ENCODE results near the gene CHRD. TPM values are rescaled to one million over a fixed set of nuclear protein-coding genes. Genes with fewer than 3 reads are reported as not detected.

Gene CHRD
- total and polyA plus RNA-seq, 7 experiments from 2014 or later: not detected

- Mint-ChIP-seq H3K4me1 (peaks cover 0 to 14% (median 4%) of the 10 kb centered on the region in 7 donors), H3K4me3 (no peak overlapping the region), H3K36me3 (peaks cover 0 to 8% (median 0%) of the 10 kb centered on the region in 5 donors), H3K27me3 (no peaks in the 10 kb centered on the region), H3K27ac (no peak overlapping the region), H3K9me3 (no peaks in the 10 kb centered on the region)
- no peaks in the 10 kb centered on the region for H3K9me3 ChIP-seq (ENCODE audit: control insufficient read depth in 2 of 3, low read length in 3 of 3)
- no peaks in the 10 kb centered on the region for H3K27me3 ChIP-seq (ENCODE audit: control insufficient read depth in 2 of 2, insufficient read depth in 2 of 2, low read length in 2 of 2)
- no peak overlapping the region for H3K27ac ChIP-seq (ENCODE audit: low read depth, low read length)
- ChIA-PET POLR2A (interaction anchor here (0.5 kb wide), 1 partner anchor 200 kb away, joined by 3 read pairs; no protein-coding TSS in a partner anchor), CTCF (no interaction called here)
- ATAC-seq (peak; percentile 71), DNase-seq (no peak)
- no peak overlapping the region for H3K4me3 ChIP-seq (ENCODE audit: low read length)
- no peaks in the 10 kb centered on the region for H3K4me1 ChIP-seq (ENCODE audit: control insufficient read depth in 2 of 2, insufficient read depth in 2 of 2, low read length in 2 of 2)
- intact Hi-C loops (cut with micrococcal nuclease): no loop called here
- H3K36me3 ChIP-seq (ENCODE audit: control insufficient read depth in 2 of 3, insufficient read depth in 3 of 3, low read length in 3 of 3): peaks cover 0 to 24% (median 0%) of the 10 kb centered on the region in 3 experiments
Observed at GRCh38 chr3:184345317-184346144, 34.3 kb upstream of the CHRD start.

GRCh38 chr3:184346480-184347190 lies 33.2 kb upstream of the CHRD start:
- ChIA-PET CTCF (no interaction called here), POLR2A (no interaction called here)
- no peak overlapping the region for H3K27ac ChIP-seq (ENCODE audit: low read depth, low read length)

GRCh38 chr3:184347321-184348056 lies 32.4 kb upstream of the CHRD start:
- no peaks in the 10 kb centered on the region for H3K27me3 Mint-ChIP-seq
- Histone ChIP-seq H3K4me1 (ENCODE audit: control insufficient read depth in 2 of 2, insufficient read depth in 2 of 2, low read length in 2 of 2) (no peaks in the 10 kb centered on the region), H3K27me3 (ENCODE audit: control insufficient read depth in 2 of 2, insufficient read depth in 2 of 2, low read length in 2 of 2) (no peaks in the 10 kb centered on the region), H3K27ac (ENCODE audit: low read depth, low read length) (no peak overlapping the region), H3K36me3 (ENCODE audit: control insufficient read depth in 2 of 3, insufficient read depth in 3 of 3, low read length in 3 of 3) (peaks cover 0 to 19% (median 0%) of the 10 kb centered on the region in 3 experiments), H3K4me3 (ENCODE audit: low read length) (no peak overlapping the region), H3K9me3 (ENCODE audit: control insufficient read depth in 2 of 3, low read length in 3 of 3) (no peaks in the 10 kb centered on the region)
- no peak for ATAC-seq
- H3K4me1 Mint-ChIP-seq: peaks cover 0 to 5% (median 0%) of the 10 kb centered on the region in 7 donors
- H3K4me3 Mint-ChIP-seq: no peak overlapping the region
- DNase-seq: no peak
- H3K27ac Mint-ChIP-seq: peak overlapping the region in 1 of 9 donors; percentile 36
- ChIA-PET POLR2A (no interaction called here), CTCF (interaction anchor here (1.5 kb wide), 1 partner anchor 167 kb away, joined by 5 read pairs; no protein-coding TSS in a partner anchor)
- intact Hi-C loops (cut with micrococcal nuclease): no loop called here
- no peaks in the 10 kb centered on the region for H3K9me3 Mint-ChIP-seq
- H3K36me3 Mint-ChIP-seq: peaks cover 0 to 8% (median 0%) of the 10 kb centered on the region in 5 donors

More at GRCh38 chr3:184346480-184347190, 33.2 kb upstream of the CHRD start:
- H3K27me3 ChIP-seq (ENCODE audit: control insufficient read depth in 2 of 2, insufficient read depth in 2 of 2, low read length in 2 of 2): no peaks in the 10 kb centered on the region
- peaks cover 0 to 24% (median 0%) of the 10 kb centered on the region in 3 experiments for H3K36me3 ChIP-seq (ENCODE audit: control insufficient read depth in 2 of 3, insufficient read depth in 3 of 3, low read length in 3 of 3)
- DNase-seq: no peak
- H3K36me3 Mint-ChIP-seq: peaks cover 0 to 8% (median 0%) of the 10 kb centered on the region in 5 donors
- H3K4me1 Mint-ChIP-seq: peaks cover 0 to 5% (median 0%) of the 10 kb centered on the region in 7 donors
- H3K4me3 Mint-ChIP-seq: no peak overlapping the region
- no peak for ATAC-seq
- no peaks in the 10 kb centered on the region for H3K9me3 ChIP-seq (ENCODE audit: control insufficient read depth in 2 of 3, low read length in 3 of 3)
- H3K4me3 ChIP-seq (ENCODE audit: low read length): no peak overlapping the region
- H3K27me3 Mint-ChIP-seq: no peaks in the 10 kb centered on the region
- intact Hi-C loops (cut with micrococcal nuclease): no loop called here
- no peaks in the 10 kb centered on the region for H3K9me3 Mint-ChIP-seq
- no peak overlapping the region for H3K27ac Mint-ChIP-seq
- H3K4me1 ChIP-seq (ENCODE audit: control insufficient read depth in 2 of 2, insufficient read depth in 2 of 2, low read length in 2 of 2): no peaks in the 10 kb centered on the region

- ChIA-PET CTCF (interaction anchor here (1.5 kb wide), 1 partner anchor 166 kb away, joined by 5 read pairs; no protein-coding TSS in a partner anchor), POLR2A (no interaction called here)
- intact Hi-C loops (cut with micrococcal nuclease): no loop called here
- H3K9me3 Mint-ChIP-seq: no peaks in the 10 kb centered on the region
- Histone ChIP-seq H3K27me3 (ENCODE audit: control insufficient read depth in 2 of 2, insufficient read depth in 2 of 2, low read length in 2 of 2) (no peaks in the 10 kb centered on the region), H3K9me3 (ENCODE audit: control insufficient read depth in 2 of 3, low read length in 3 of 3) (no peaks in the 10 kb centered on the region), H3K4me3 (ENCODE audit: low read length) (no peak overlapping the region), H3K36me3 (ENCODE audit: control insufficient read depth in 2 of 3, insufficient read depth in 3 of 3, low read length in 3 of 3) (peaks cover 0 to 14% (median 0%) of the 10 kb centered on the region in 3 experiments), H3K4me1 (ENCODE audit: control insufficient read depth in 2 of 2, insufficient read depth in 2 of 2, low read length in 2 of 2) (no peaks in the 10 kb centered on the region), H3K27ac (ENCODE audit: low read depth, low read length) (no peak overlapping the region)
- peaks cover 0 to 5% (median 0%) of the 10 kb centered on the region in 7 donors for H3K4me1 Mint-ChIP-seq
- H3K36me3 Mint-ChIP-seq: peaks cover 0 to 4% (median 0%) of the 10 kb centered on the region in 5 donors
- H3K4me3 Mint-ChIP-seq: no peak overlapping the region
- ATAC-seq: no peak
- H3K27ac Mint-ChIP-seq: no peak overlapping the region
- H3K27me3 Mint-ChIP-seq: no peaks in the 10 kb centered on the region
- DNase-seq: no peak
Observed at GRCh38 chr3:184348057-184348382, 31.8 kb upstream of the CHRD start.

- no peaks in the 10 kb centered on the region for H3K27me3 ChIP-seq (ENCODE audit: control insufficient read depth in 2 of 2, insufficient read depth in 2 of 2, low read length in 2 of 2)
- no peaks in the 10 kb centered on the region for H3K9me3 Mint-ChIP-seq
- no peak for DNase-seq
- no peaks in the 10 kb centered on the region for H3K36me3 ChIP-seq (ENCODE audit: control insufficient read depth in 2 of 3, insufficient read depth in 3 of 3, low read length in 3 of 3)
- no peak overlapping the region for H3K27ac ChIP-seq (ENCODE audit: low read depth, low read length)
- H3K4me1 Mint-ChIP-seq: peaks cover 0 to 7% (median 0%) of the 10 kb centered on the region in 7 donors
- ChIA-PET POLR2A (no interaction called here), CTCF (interaction anchor here (4.5 kb wide), 1 partner anchor 22 kb away, joined by 20 read pairs; no protein-coding TSS in a partner anchor)
- H3K9me3 ChIP-seq (ENCODE audit: control insufficient read depth in 2 of 3, low read length in 3 of 3): no peaks in the 10 kb centered on the region
- no peak overlapping the region for H3K4me3 ChIP-seq (ENCODE audit: low read length)
- peaks cover 0 to 7% of the 10 kb centered on the region in 2 donors for H3K4me1 ChIP-seq (ENCODE audit: control insufficient read depth in 2 of 2, insufficient read depth in 2 of 2, low read length in 2 of 2)
- peak overlapping the region in 1 of 9 donors; percentile 41 for H3K27ac Mint-ChIP-seq
- no peaks in the 10 kb centered on the region for H3K36me3 Mint-ChIP-seq
- intact Hi-C loops (cut with micrococcal nuclease): no loop called here
- ATAC-seq: no peak
- no peak overlapping the region for H3K4me3 Mint-ChIP-seq
- H3K27me3 Mint-ChIP-seq: no peaks in the 10 kb centered on the region
Observed at GRCh38 chr3:184349563-184350470, 30.0 kb upstream of the CHRD start.

- H3K27me3 Mint-ChIP-seq: no peaks in the 10 kb centered on the region
- peaks cover 0 to 7% (median 0%) of the 10 kb centered on the region in 7 donors for H3K4me1 Mint-ChIP-seq
- no peaks in the 10 kb centered on the region for H3K9me3 ChIP-seq (ENCODE audit: control insufficient read depth in 2 of 3, low read length in 3 of 3)
- intact Hi-C loops (cut with micrococcal nuclease): no loop called here
- no peaks in the 10 kb centered on the region for H3K36me3 Mint-ChIP-seq
- no peak overlapping the region for H3K27ac Mint-ChIP-seq
- no peaks in the 10 kb centered on the region for H3K9me3 Mint-ChIP-seq
- H3K27ac ChIP-seq (ENCODE audit: low read depth, low read length): no peak overlapping the region
- ChIA-PET CTCF (interaction anchor here (0.9 to 4.5 kb wide), 2 partner anchors 13 to 21 kb away, joined by 3 to 20 read pairs; no protein-coding TSS in a partner anchor), POLR2A (no interaction called here)
- no peak for DNase-seq
- no peak overlapping the region for H3K4me3 Mint-ChIP-seq
- H3K36me3 ChIP-seq (ENCODE audit: control insufficient read depth in 2 of 3, insufficient read depth in 3 of 3, low read length in 3 of 3): no peaks in the 10 kb centered on the region
- peaks cover 0 to 7% of the 10 kb centered on the region in 2 donors for H3K4me1 ChIP-seq (ENCODE audit: control insufficient read depth in 2 of 2, insufficient read depth in 2 of 2, low read length in 2 of 2)
- no peak overlapping the region for H3K4me3 ChIP-seq (ENCODE audit: low read length)
- no peak for ATAC-seq
- H3K27me3 ChIP-seq (ENCODE audit: control insufficient read depth in 2 of 2, insufficient read depth in 2 of 2, low read length in 2 of 2): no peaks in the 10 kb centered on the region
Observed at GRCh38 chr3:184350618-184351017, 29.2 kb upstream of the CHRD start.
